HCT116 (cell line): ENCODE data around the gene KCNE1. TPM values are rescaled to one million over a fixed set of nuclear protein-coding genes. Genes with fewer than 3 reads are reported as not detected.
"Not testable (repeated sequence)": the region's sequence is repeated elsewhere in the genome, so short reads cannot be mapped to it uniquely, and the experiment has no call there.

Experiments
- ATAC-seq: fragments of 200-7000 bp; cut with Tn5 transposase; 2 replicates; pipeline ENCODE4 v1.9.1; 2020; ENCODE audit warnings: mild to moderate bottlenecking, moderate library complexity
- BruUV-seq: library from RNA; stranded (reverse); fragments of 400-500 nt; replicated peaks from 2 replicates; lab custom pipeline; 2021; lab: Mats Ljungman, UMichigan
- CTCF ChIA-PET: fragments of 300-600 bp; sonication (Branson Sonifier 250); formaldehyde crosslinking; loops from one replicate; lab custom pipeline; 2021; ENCODE audit warnings: antibody characterized with exemption; lab: Charles Lee
- POLR2A ChIA-PET: fragments of 300-600, 350-600 bp; sonication (Branson Sonifier 250); formaldehyde crosslinking; loops from one replicate; lab custom pipeline; 2021; ENCODE audit warnings: antibody characterized with exemption; lab: Charles Lee
- RAD21 ChIA-PET, 2 experiments: fragments of 300-600 bp; sonication (Branson Sonifier 250); formaldehyde crosslinking; loops; one replicate each; lab custom pipeline; 2023; ENCODE audit warnings: low total read pairs in 2 of 2; ENCODE audit not compliant: uncharacterized antibody in 2 of 2, unreplicated experiment in 2 of 2, low non-redundant PET in 1 of 2; lab: Charles Lee
- DNase-seq: peaks from one replicate; pipeline ENCODE4 v3.0.0-alpha.2; 2010; ENCODE audit warnings: low read depth, low spot score
- H2AFZ ChIP-seq: fragments of 200-600 bp; shearing (Covaris generic), sonication (generic); 2 replicates; pipeline ENCODE4 v1.6.1; 2017; ENCODE audit warnings: low read depth, mixed run types, mixed read lengths, antibody characterized with exemption, low read length; ENCODE audit not compliant: poor library complexity, severe bottlenecking
- H3K27ac ChIP-seq: 2 replicates; pipeline ENCODE4 v1.5.1; 2012; ENCODE audit warnings: low read depth, low read length
- H3K27me3 ChIP-seq: fragments of 200-600 bp; sonication (generic); 2 replicates; pipeline ENCODE4 v1.6.1; 2016; ENCODE audit warnings: mixed run types, low read length, mixed read lengths; ENCODE audit not compliant: insufficient read depth
- H3K36me3 ChIP-seq, 2 experiments: fragments of 200-500 bp in 1 of 2; fragments of 200-600 bp in 1 of 2; sonication (Bioruptor generic) in 1 of 2; sonication (generic) in 1 of 2; 2 replicates each; pipeline versions ENCODE4 v1.5.1 to v1.6.1; 2014 to 2016; ENCODE audit warnings: low read length in 2 of 2, inconsistent platforms in 1 of 2, mixed read lengths in 1 of 2, mixed run types in 1 of 2; ENCODE audit not compliant: insufficient read depth in 2 of 2, control insufficient read depth in 1 of 2
- H3K4me1 ChIP-seq, 2 experiments: fragments of 200-600 bp in 1 of 2; sonication (generic) in 1 of 2; 2 replicates each; pipeline versions ENCODE4 v1.5.1 to v1.6.1; 2012 to 2017; ENCODE audit warnings: low read length in 2 of 2, inconsistent platforms in 1 of 2, mild to moderate bottlenecking in 1 of 2, mixed read lengths in 1 of 2, mixed run types in 1 of 2, moderate library complexity in 1 of 2; ENCODE audit not compliant: insufficient read depth in 2 of 2, control insufficient read depth in 1 of 2
- H3K4me2 ChIP-seq: fragments of 200-600 bp; sonication (generic); 2 replicates; pipeline ENCODE4 v1.6.1; 2017; ENCODE audit warnings: mixed run types, low read length, mixed read lengths
- H3K4me3 ChIP-seq, 2 experiments: fragments of 200-600 bp in 1 of 2; sonication (generic) in 1 of 2; replicated peaks in 1 of 2; 2 replicates each; pipeline ENCODE4 v1.5.1; 2011 to 2016; ENCODE audit warnings: low read length in 2 of 2, control low read depth in 1 of 2, low read depth in 1 of 2, mild to moderate bottlenecking in 1 of 2, mixed read lengths in 1 of 2, mixed run types in 1 of 2
- H3K79me2 ChIP-seq: fragments of 200-600 bp; sonication (generic); 2 replicates; pipeline ENCODE4 v1.6.1; 2017; ENCODE audit warnings: mild to moderate bottlenecking, mixed run types, low read length, moderate library complexity, mixed read lengths; ENCODE audit not compliant: insufficient read depth
- H3K9ac ChIP-seq: fragments of 200-600 bp; sonication (generic); 2 replicates; pipeline ENCODE4 v1.6.1; 2016; ENCODE audit warnings: low read length, mixed read lengths
- H3K9me2 ChIP-seq: fragments of 200-600 bp; sonication (generic), shearing (Covaris generic); 2 replicates; pipeline ENCODE4 v1.6.1; 2017; ENCODE audit warnings: mixed run types, mild to moderate bottlenecking, moderate library complexity; ENCODE audit not compliant: insufficient read depth
- H3K9me3 ChIP-seq, 2 experiments: fragments of 200-500 bp in 1 of 2; fragments of 200-600 bp in 1 of 2; sonication (Bioruptor generic) in 1 of 2; sonication (generic) in 1 of 2; 2 replicates each; pipeline ENCODE4 v1.6.1; 2014 to 2017; ENCODE audit warnings: low read length in 2 of 2, mixed read lengths in 2 of 2, inconsistent platforms in 1 of 2, low read depth in 1 of 2, mild to moderate bottlenecking in 1 of 2, mixed run types in 1 of 2, moderate library complexity in 1 of 2; ENCODE audit not compliant: control insufficient read depth in 1 of 2, insufficient read depth in 1 of 2
- H4K20me1 ChIP-seq: fragments of 200-600 bp; sonication (generic), shearing (Covaris generic); 2 replicates; pipeline ENCODE4 v1.6.1; 2017; ENCODE audit warnings: mixed run types, mild to moderate bottlenecking, moderate library complexity; ENCODE audit not compliant: insufficient read depth
- CEBPB ChIP-seq: IDR thresholded peaks from 2 replicates; pipeline ENCODE4 v1.6.1; 2012; ENCODE audit warnings: low read depth
- EZH2 ChIP-seq: fragments of 200-600 bp; sonication (generic); IDR thresholded peaks from 2 replicates; pipeline ENCODE4 v1.6.1; 2017; ENCODE audit warnings: antibody characterized with exemption, mixed run types
- RAD21 ChIP-seq: IDR thresholded peaks from 2 replicates; pipeline ENCODE4 v1.6.1; 2012; ENCODE audit warnings: low read depth, mild to moderate bottlenecking
- REST ChIP-seq: IDR thresholded peaks from 2 replicates; pipeline ENCODE4 v1.6.1; 2012; ENCODE audit warnings: low read depth
- TCF7L2 ChIP-seq: IDR thresholded peaks from 2 replicates; pipeline ENCODE4 v1.7.0; 2011; ENCODE audit warnings: borderline replicate concordance, inconsistent platforms; ENCODE audit not compliant: insufficient read depth, insufficient read length; ENCODE audit errors: extremely low read depth
- ZFX ChIP-seq: fragments of 450-650 bp; IDR thresholded peaks from 2 replicates; pipeline ENCODE4 v1.6.1; 2017
- ZNF274 ChIP-seq: fragments of 200-500 bp; sonication (Bioruptor generic); IDR thresholded peaks from 2 replicates; pipeline ENCODE4 v1.6.1; 2014; ENCODE audit warnings: mild to moderate bottlenecking, low read depth, low read length, inconsistent platforms
- intact Hi-C: fragments of 100-400 bp; cut with micrococcal nuclease; formaldehyde crosslinking; loops from 2 replicates; pipeline ENCODE4 v1.10.0; 2022
- total RNA-seq: library from RNA; stranded (reverse); gene quantifications from one replicate; pipeline ENCODE4 v1.2.1, GENCODE V29; 2021; ENCODE audit not compliant: unreplicated experiment
- TF ChIP-seq, protein P1 (sequence below): IDR thresholded peaks from 2 replicates; pipeline ENCODE4 v1.6.1; 2012

Gene KCNE1
- total RNA-seq, 1 experiment from 2014 or later: not detected

DNA sequence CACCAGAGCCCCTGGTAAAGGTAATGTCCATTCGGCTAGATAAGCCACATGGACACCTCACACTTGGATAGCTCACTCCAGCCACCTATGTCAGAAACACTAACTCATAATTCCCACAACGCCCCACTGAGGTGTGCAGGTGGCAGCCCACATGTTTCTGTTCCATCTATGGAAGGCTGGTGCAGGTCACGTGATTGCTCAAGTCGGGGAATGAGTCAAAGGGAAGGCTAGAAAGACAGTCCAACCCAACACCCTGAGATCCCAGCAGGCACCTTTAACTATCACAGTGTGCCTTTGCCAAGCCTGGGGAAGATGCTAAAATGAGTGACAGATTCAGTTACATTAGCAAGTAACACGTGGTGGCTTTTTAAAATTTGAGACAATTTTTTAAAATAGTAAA is 45.3 kb upstream of the KCNE1 start (continued):
- TF ChIP-seq, protein P1, sequence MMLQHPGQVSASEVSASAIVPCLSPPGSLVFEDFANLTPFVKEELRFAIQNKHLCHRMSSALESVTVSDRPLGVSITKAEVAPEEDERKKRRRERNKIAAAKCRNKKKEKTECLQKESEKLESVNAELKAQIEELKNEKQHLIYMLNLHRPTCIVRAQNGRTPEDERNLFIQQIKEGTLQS: no peak
- TF ChIP-seq RAD21 (no peak), ZFX (no peak), REST (no peak), CEBPB (no peak), EZH2 (no peak), TCF7L2 (no peak), ZNF274 (no peak)

DNA sequence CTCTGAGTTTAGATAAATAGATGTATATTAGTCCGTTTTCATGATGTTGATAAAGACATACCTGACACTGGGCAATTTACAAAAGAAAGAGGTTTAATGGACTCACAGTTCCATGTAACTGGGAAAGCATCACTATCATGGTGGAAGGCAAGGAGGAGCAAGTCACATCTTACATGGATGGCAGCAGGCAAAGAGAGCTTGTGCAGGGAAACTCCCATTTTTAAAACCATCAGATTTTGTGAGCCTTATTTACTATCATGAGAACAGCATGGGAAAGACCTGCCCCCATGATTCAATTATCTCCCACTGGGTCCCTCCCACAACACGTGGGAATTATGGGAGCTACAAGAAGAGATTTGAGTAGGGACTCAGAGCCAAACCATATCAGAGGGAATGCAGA is 42.7 kb upstream of the KCNE1 start:
- H3K9me3 ChIP-seq, H3K27ac ChIP-seq, H3K79me2 ChIP-seq, BruUV-seq, H4K20me1 ChIP-seq, H3K9me2 ChIP-seq, DNase-seq, H2AFZ ChIP-seq, H3K4me3 ChIP-seq, H3K9ac ChIP-seq, ATAC-seq, H3K36me3 ChIP-seq, H3K4me2 ChIP-seq, POLR2A ChIA-PET, RAD21 ChIA-PET, H3K27me3 ChIP-seq: not testable (repeated sequence)
- CTCF ChIA-PET: interaction anchor here (2.3 kb wide), 1 partner anchor 11 kb away, joined by 6 read pairs; no protein-coding TSS in a partner anchor
- peaks cover 0 to 12% of the 10 kb centered on the region in 2 experiments; a peak in 2 of 4 replicates for H3K4me1 ChIP-seq
- intact Hi-C loops: loop anchor here (10.0 kb wide), 1 partner anchor 60 kb away; the partner anchor contains the start of gene RCAN1
